DND-41 (cell line): Measurements from ENCODE around the gene SAMD4B.

ENCODE experiments used
- CTCF ChIP-seq: IDR thresholded peaks from 2 replicates; pipeline ENCODE4 v1.5.1; 2012; ENCODE audit warnings: borderline replicate concordance, low read length, moderate library complexity, mild to moderate bottlenecking; ENCODE audit not compliant: poor library complexity, severe bottlenecking; ENCODE audit errors: extremely low read depth
- EZH2 ChIP-seq: IDR thresholded peaks from 3 replicates; pipeline ENCODE4 v1.6.1; 2012; ENCODE audit warnings: borderline replicate concordance, low read depth, mild to moderate bottlenecking, moderate library complexity, low read length, inconsistent platforms; ENCODE audit not compliant: severe bottlenecking

DNA sequence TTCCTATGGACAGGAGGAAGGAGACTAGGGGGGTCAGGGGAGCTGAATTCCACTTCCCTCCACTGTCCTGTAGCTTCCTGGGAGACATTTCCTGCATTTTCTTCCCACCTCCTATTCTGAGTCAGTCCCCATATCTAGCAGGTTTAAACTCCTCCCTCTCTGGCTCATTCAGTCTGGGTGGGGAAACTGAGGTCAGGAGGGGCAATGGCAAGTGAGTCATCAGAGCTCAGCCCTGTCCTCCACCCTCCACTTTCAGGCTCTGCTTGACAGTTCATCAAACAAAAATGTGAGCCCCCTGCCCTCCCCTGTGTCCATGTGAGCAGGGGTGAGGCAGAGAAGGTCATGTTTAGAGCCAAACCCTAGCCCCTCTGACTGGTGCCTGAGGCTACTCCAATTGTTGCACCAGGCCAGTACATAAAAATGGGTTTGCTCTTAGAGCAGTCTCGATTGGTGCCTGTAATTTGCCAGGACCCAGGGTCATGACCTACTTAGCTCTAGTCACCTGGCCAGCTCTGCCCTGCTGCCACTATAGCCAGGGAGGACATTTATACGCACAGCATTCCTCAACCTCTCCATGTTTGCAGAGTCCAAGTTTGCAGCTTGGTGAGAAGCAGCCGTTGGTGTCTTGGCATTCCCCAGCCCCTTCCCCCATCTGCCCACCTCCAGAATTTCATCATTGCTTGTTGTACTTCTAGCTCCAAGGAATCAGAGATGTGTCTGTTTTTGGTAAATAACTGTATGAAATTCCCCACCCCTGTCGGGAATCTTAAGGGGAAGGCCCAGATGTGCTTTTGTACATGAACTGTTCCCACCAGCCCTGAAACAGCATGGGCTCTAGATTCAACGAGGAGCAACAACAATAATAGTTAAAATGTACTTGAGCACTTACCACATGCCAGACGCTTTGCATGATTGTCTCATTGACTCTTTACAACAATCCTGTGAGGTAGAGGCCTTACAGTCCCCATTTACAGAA, 20.7 kb downstream of the SAMD4B start:
- no peak for TF ChIP-seq CTCF
- TF ChIP-seq EZH2, result no peak
